Kidney tubule cell (primary cell): ENCODE measurements around the gene ELF4.

ENCODE experiments used
- DNase-seq: peaks from one replicate; pipeline ENCODE4 v3.0.0-alpha.2; 2018; ENCODE audit warnings: low spot score

The ELF4 gene

GRCh38 chrX:130083656-130084382 lies 26.5 kb downstream of the ELF4 start:
- DNase-seq, result no peak

- no peak for DNase-seq
Measured at GRCh38 chrX:130083107-130083490, 27.2 kb downstream of the ELF4 start.

DNA sequence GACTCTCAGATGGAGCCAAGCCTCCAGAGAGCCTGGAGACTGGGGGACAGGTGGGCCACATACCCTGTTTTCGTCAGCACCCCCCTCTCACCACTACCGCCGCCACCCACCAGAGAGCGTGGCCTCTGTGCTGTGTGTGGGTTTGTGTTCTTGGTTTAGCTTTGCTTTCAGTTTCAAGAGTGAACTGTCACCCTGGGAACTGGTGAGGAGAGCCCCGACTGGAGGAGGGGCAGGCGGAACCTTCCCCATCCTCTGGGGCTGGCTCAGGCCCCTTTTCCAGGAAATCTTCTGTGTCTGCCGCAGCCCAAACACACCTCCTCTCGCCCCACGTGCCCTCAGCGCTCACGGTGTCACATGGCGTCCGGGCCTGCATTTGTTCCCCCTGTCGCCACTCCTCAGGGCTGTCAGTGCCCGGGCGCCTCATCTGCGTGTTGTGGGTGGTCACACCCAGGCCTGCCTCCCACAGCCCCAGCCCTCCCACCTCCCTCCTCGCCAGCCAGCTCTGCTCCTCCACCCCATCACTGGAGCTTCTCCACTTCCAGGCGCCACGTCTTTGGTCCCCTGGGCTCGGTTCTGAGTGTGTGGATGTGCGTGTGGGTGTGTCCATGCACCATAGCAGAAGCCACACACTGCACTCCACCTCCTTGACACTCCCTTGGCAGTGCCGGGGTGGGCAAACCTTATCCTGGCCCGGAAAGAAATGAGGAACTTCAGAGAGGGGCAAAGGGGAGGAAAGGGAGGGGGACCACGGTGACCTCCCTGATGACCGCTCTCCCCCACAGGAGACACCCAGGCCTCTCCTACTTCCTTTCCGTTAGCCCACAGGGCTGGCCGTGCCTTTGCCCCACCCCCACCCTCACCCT lies 27.8 kb downstream of the ELF4 start:
- DNase-seq, result no peak

- no peak for DNase-seq
Measured at GRCh38 chrX:130081421-130082045, 28.8 kb downstream of the ELF4 start.

DNA sequence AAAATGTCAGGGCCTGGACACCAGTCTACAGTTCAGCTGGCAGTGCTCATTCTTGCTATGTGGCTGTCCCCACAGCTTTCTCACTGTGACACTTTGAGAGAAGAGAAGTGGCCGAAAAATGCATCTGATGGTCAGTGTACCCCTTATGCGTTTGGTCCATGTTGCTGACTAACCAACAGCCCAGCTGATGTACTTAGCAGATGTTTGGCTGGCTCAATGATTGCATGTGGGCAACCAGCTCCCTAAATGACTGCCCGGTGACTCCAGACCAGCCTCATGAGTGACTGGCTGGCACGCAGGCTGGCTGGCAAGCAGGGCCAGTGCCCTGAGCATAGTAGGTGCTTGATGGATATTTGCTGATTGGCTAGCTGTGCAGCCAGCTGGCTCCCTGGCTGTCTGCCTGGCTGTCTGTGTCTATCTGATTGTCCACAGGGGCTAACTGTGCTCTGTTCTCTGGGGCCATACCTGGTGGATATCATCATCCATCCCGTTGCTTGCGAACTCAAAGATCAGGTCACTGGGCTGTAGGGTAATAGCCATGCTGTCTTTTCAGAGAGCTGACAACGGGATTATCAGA lies 29.4 kb downstream of the ELF4 start:
- no peak for DNase-seq

DNA sequence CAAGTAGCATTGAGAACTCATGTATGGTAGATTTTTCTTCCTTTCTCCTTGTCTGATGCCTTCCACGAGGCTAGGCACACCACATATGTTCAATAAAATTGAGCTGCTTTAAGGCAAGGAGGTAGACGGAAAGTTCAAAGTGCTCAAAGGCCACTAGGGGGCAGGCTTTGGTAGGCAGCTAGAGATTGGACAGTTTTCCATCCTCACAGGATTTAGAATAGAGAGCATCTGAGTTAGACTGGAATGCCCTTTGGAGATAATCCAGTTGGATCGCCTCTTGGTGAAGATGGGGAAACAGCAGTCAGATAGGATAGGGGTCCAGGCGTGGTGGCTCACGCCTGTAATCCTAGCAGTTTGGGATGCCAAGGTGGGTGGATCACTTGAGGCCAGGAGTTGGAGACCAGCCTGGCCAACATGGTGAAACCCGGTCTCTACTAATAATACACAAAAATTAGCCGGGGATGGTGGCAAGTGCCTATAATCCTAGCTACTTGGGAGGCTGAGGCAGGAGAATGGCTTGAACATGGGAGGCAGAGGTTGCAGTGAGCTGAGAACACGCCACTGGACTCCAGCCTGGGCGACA lies 30.4 kb downstream of the ELF4 start:
- peak; percentile 64 for DNase-seq

DNA sequence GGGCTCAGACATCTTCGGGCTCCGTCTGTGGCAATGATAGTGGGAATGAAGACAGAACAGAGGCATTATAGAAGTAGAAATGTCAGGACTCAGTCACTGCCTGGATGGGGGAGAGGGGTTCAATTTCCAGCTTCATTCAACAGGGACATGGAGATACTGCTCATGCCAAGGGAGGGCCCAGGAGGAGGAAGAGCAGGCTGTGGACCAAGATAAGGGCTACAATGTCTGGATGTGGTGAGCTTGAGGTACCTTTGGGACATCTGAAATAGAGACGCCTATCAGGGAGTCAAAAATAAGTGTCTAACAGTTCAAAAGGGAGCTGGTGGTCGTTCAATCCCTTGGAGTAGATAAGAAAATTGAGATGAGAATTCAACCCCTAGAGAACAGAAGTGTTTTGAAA lies 34.5 kb downstream of the ELF4 start:
- no peak for DNase-seq

- DNase-seq, result no peak
Measured at GRCh38 chrX:130072345-130072740, 38.0 kb downstream of the ELF4 start.

- no peak for DNase-seq
Measured at GRCh38 chrX:130071611-130072344, 38.5 kb downstream of the ELF4 start.

GRCh38 chrX:130066975-130067615 lies 43.2 kb downstream of the ELF4 start:
- DNase-seq, result no peak

GRCh38 chrX:130060122-130061069 lies 49.9 kb downstream of the ELF4 start:
- peak; percentile 71 for DNase-seq

GRCh38 chrX:130058652-130059051 lies 51.6 kb downstream of the ELF4 start:
- no peak for DNase-seq

DNA sequence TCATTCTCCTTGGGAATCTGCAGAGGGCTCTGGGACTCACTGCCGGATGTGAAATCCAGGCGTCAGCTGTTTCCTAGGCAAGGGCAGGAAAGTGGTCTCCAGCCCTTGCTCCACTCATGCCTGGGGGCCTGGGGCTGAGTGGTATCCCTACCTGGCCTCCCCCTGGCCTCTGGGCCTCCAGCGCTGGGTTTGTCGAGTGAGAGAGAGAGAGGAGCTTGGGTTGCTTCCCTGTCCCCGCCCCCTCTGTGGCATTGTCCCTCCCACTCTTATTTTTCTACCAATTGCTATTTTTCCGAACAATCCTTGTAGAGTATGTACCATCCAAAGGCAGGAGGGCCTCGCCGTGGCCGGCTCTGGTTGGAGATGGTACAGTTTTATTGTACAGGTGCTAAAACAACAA lies 53.1 kb downstream of the ELF4 start:
- DNase-seq, result no peak

DNA sequence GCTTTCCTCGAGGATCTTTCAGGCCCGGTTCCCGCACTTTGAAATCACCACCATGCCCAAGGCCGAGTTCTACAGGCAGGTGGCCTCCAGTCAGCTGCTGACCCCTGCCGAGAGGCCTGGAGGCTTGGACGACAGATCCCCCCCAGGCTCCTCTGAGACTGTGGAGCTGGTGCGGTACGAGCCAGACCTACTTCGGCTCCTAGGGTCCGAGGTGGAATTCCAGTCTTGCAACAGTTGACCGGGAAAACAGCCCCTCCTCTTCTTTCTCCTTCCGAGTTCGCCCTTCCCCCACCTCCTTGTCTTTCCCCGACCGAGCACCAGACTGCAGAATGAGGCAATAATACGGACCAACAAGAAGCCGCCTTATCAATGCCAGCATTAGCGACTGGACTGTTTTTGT lies 54.4 kb downstream of the ELF4 start:
- DNase-seq, result no peak

DNA sequence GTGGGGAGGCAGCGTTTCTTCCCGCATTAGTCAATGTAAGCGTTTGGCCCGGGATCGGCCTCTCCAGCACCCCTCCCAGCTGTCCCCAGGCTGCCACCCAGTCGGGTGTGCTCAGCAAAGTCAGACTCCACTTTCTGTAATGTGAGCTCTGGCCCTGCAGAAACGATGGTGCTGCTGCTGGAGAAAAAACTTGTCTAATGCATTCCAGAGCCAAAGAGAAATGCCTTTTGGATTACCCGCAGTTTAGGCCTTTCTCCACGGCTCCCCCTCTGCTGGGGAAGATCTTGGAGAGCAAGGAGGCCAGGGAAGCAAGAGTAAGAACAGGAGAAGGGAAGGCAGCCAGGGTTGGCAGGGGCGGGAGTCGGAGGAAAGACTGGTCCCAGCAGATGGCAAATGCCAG lies 55.2 kb downstream of the ELF4 start:
- no peak for DNase-seq

GRCh38 chrX:130053236-130053635 lies 57.1 kb downstream of the ELF4 start:
- no peak for DNase-seq

DNA sequence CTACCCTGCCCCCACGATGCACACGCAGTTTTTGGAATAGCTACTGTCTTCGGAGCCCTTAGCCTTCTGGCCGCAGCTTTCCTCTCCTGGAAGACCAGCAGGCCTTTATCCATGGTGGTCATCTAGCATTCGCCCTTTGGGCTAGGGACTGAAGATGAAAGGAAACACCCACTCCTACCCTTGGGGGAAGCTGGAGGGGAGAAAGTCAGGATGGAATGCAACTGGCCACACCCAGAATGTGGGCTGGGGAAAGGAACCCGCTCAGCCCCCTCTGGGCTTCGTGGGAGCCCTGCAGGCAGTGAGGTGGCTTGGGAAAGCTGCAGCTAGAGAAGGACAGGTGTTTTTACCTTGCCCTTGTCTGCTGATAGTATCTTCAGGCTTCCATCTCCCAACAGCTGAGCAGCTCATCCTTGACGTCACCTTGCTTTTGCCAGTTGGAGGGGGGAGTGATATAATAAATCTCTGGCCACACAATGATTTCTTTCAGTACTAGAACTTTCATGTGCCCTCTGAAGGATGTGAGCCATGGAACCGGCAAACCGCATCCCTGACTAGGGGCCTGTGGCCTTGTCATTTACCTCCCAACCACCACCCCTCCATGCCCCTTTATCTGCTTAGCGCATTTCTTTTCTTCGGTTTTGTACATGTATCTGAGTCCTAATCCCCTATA lies 59.0 kb downstream of the ELF4 start:
- no peak for DNase-seq

DNA sequence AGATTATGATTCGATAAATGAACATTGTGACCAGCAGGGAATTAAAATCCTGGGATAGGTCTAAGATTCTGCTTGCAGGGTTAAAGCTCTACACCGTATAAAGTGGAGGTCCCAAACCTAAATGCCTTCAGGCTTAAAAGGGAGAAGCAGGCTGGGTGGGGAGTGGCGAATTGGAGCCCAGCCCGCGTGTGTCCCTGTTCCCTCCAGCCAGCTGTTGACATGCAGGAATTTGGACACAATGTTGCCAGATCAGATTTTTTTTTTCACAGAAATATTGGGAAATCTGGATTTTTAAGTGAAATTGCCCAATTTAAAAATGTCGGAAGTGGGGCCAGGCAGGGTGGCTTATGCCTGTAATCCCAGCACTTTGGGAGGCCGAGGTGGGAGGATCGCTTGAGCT lies 60.5 kb downstream of the ELF4 start:
- DNase-seq, result no peak

GRCh38 chrX:130048686-130049222 lies 61.5 kb downstream of the ELF4 start:
- no peak for DNase-seq
